GM12891 (cell line): ENCODE measurements around the gene CCL13.

Experiments
- PAX5 ChIP-seq: IDR thresholded peaks from 2 replicates; pipeline ENCODE4 v1.6.1; 2011; ENCODE audit warnings: low read length, moderate library complexity, mild to moderate bottlenecking; ENCODE audit not compliant: insufficient read depth, severe bottlenecking
- POLR2A ChIP-seq: IDR thresholded peaks from 2 replicates; pipeline ENCODE4 v1.6.1; 2011; ENCODE audit warnings: low read depth, low read length, control low read depth
- POLR2AphosphoS5 ChIP-seq: IDR thresholded peaks from 2 replicates; pipeline ENCODE4 v1.6.1; 2011; ENCODE audit warnings: low read depth, low read length, control low read depth
- TAF1 ChIP-seq: IDR thresholded peaks from 2 replicates; pipeline ENCODE4 v1.6.1; 2011; ENCODE audit warnings: low read depth, low read length, control low read depth

DNA sequence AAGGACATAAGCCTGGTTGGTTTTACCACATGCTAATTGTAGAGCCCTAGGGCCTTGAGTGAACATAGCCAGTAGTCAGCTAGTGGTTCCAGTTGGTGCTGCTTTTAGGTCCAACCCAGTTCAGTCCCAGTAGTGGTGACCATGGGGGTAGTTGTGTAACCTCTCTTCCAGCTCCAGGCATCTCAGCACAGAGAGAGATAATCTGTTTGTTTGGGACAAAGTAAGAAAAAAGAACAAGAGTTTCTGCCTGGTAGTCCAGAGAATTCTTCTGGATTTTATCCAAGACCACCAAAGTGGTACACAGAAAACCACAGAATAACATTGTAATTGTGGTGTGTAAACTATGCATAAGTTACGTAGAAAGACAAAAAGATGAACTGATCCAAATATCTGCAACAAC lies 5.2 kb upstream of the CCL13 start:
- TF ChIP-seq POLR2AphosphoS5 = no peak
- TF ChIP-seq PAX5 = no peak
- TF ChIP-seq TAF1 = no peak
- no peak for TF ChIP-seq POLR2A
